GM08714 (cell line): ENCODE measurements around the gene SLIT1.

ENCODE experiments used
- H3K4me3 ChIP-seq: fragments of 200-500 bp; sonication (Bioruptor generic); 2 replicates; pipeline ENCODE4 v1.5.1; 2014; ENCODE audit warnings: mild to moderate bottlenecking, low read length, inconsistent platforms
- ZNF274 ChIP-seq: IDR thresholded peaks from 2 replicates; pipeline ENCODE4 v1.6.1; 2012; ENCODE audit warnings: mild to moderate bottlenecking, low read depth, low read length

Gene SLIT1

DNA sequence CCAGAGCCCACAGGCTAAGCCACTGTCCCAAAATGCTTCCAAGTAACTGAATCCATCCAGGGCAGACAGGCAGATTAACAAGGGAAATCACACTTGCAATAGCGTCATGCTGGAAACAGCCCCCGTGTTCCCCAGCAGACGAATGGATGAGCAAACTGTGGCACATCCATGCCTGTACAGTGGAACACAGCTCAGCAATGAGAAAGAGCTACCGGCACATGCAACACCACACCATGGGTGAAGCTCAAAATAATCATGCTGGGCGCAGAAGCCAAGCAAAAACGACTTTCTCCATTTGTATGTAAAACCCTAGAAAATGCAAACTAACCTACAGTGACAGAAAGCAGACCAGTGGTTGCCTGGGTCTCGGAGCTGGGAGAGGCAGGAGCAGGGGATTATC lies 153.1 kb downstream of the SLIT1 start:
- no peak for TF ChIP-seq ZNF274
- no peak overlapping the region for H3K4me3 ChIP-seq

DNA sequence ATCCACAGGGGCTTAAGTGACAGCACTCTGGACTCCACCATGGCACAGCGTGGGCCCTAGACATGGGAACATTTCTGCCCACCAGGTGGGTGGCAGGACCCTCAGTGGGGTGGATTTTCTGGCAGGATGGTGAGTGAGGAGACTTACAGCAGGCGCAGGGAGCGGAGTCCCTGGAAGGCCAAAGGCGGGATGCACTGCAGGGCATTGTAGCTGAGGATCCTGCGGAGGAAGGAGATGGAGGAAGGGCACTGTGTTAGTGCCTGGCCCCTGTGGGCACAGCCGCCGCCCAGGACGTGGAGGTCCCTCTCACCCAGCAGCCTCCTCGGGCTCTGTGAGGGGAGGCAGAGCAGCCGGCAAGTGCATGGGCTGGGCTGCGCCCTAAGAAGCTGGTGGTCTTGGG lies 154.3 kb downstream of the SLIT1 start:
- H3K4me3 ChIP-seq, result no peak overlapping the region
- TF ChIP-seq ZNF274, result no peak

DNA sequence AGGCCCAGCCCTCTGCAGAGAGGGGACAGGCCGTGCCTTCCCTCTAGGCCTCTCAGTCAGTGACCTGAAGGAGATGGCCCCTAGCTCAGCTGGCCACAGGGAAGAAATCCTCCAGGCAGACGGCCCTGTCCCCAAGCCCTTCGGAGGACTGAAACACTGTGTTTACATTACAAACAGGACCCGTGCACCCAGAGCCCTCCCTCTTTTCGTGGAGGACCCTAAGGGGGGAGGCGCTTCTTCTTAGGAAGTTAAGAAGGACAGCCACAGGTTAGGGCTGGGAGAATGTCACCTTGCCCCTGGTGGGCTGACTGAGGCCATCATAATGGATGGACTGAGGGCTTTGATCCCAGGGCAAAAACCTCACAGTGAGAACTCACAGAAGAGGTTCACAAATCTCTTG lies 154.9 kb downstream of the SLIT1 start:
- no peak overlapping the region for H3K4me3 ChIP-seq
- no peak for TF ChIP-seq ZNF274

DNA sequence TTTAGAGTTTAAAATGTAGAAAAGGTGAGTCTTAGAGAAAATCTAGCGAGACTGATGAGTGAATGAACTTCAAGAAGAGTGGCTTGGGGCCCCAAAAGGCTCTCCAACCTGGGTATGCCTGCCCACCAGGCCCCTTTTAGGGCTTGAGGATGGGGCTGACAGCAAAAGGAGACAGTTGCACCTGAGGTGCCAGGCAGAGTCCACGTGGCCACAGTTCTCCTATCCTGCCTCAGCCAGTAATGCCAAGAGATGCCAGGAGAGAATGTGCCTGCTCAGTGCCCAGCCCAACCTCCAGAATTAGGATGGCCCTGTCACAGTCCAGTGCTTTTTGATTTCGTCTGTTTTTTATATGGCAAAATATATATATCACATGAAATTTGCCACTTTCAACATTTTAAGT lies 156.5 kb downstream of the SLIT1 start:
- H3K4me3 ChIP-seq, result no peak overlapping the region
- no peak for TF ChIP-seq ZNF274

DNA sequence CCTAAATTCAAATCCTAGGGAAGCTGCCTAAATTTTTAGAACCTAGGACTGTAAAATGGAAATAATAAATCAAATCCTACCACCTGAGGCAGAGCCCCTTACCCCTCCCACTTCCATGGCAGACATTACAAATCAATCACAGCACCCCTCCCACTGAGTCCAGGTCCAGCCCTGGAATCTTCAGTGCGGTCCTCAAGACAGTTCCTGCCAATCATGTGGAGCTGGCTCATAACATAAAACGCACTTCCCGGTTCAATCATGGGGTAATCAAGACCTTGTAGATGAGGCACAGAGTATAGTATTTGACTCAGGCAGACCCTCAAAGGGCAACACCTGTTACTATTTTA lies 157.0 kb downstream of the SLIT1 start:
- no peak for TF ChIP-seq ZNF274
- no peak overlapping the region for H3K4me3 ChIP-seq

DNA sequence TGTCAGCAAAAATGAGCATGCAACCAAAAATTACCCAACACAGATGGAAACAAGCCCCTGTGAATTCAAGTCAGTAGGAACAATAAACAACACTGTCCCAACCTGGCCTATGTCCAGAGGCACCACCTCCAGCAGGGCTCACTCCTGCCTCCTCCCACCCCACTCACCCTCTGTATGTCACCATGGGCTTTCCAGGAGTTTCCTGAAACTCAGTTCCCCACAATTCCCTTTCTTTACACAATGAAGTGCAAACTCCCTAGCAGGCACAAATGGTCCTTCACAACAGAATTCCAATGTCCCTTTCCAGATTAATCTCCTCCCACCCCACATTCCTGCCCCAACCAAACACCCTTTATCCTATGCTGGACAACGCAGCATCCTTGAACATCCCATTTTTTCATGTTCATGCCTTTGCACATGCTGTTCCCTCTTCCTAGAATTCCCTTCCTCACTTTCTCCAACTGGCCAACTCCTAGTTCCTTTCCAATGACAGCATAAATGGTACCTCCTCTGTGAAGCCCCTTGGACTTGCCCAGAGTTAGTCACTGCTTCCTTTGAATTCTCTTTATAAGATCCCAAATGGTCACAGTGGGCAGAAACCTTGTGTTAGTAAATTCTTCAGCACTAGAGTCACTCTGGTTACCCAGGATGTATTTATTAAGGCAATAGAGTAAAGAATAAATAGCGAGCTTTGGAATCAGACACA lies 157.5 kb downstream of the SLIT1 start:
- TF ChIP-seq ZNF274, result no peak
- no peak overlapping the region for H3K4me3 ChIP-seq

DNA sequence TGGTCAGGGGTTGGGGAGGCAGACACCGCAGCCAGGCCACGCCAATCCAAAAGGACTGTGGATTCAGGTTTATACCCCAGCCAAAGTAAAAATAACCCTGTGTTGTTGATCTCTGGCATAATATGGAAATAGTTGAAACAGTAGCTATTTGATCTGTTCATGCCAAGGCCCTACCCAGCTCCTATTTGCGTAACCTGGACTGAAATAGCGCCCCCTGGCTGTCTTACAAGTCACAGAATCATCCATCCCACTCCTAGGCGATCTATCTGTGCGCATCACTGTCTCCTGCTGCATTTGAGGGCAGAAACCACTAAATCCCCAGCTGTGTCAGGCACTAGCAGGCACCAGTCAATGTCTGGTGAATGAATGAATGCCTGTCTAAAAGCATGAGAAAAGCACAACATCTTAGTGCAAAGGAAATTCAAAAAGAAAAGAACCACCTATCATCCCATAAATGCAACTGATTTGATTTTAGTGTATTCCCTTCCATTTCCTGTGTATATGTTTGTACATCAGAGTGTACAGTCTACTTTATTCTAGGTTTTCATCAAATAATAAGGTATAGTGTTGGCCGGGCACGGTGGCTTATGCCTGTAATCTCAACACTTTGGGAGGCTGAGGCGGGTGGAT lies 160.0 kb downstream of the SLIT1 start:
- no peak overlapping the region for H3K4me3 ChIP-seq
- TF ChIP-seq ZNF274, result no peak

DNA sequence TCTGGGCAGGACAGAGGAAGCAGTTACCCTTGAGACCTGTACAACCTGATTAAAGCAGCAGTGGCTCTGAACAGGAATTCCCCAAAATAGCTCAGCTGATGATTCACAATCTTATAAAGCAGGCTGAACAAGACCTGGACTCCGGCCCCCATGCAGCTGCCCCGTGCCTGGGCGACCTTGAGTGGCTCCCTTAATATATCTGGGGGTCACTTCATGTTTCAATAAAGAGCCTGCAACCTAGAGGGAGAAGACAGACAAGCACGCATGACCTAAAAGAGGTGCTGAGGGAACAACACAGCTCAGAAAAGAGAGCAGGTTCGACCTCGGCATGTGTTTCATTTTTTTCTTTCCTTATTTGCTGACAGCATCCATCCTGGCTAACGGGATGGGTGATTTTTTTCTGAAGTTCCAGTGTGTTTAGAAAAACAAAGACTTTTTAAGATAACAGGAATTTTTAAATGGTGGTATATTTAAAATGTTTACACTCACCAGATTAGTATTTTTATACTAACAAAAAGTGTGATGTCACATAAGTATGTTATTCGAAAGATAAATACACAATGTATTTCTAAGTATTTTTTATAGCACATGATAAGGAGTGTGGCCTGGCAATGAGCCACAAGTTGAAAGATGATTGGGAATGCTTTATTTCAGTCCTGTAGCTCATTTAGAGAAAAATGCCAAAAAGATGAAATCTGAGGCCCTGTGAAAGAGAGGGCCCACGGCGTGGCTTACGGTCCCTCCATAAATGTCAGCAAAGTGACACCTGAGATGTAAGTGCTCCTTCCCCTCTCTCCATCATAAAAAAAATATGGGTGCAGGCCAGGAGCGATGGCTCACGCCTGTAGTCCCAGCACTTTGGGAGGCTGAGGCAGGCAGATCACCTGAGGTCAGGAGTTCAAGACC lies 161.3 kb downstream of the SLIT1 start:
- TF ChIP-seq ZNF274, result no peak
- no peak overlapping the region for H3K4me3 ChIP-seq

DNA sequence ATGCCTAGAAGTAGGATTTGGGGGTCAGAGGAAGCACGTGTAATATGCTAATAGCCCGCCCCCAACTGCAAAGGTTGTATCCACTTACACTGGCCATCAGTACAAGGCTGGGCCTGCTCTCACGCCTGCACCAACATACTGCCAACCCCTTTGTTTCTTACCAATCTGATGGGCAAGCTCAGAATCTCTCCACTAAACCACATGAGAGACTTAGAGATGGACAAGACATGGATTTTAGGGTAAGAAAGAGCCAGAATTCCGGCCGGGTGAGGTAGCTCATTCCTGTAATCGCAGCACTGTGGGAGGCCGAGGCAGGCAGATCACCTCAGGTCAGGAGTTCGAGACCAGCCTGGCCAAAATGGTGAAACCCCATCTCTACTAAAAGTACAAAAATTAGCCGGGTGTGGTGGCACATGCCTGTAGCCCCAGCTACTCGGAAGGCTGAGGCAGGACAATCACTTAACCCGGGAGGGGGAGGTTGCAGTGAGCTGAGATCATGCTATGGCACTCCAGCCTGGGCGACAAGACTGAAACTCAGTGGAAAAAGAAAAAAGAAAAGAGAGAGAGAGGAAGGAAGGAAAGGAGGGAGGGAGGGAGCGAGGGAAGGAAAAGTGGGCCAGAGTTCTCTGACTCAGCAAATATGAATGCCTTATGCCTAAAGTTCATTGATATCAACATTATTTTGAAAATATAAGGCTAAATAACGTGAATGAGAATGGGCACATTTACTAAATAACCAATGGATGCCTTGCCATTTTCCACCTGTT lies 162.2 kb downstream of the SLIT1 start:
- no peak for TF ChIP-seq ZNF274
- H3K4me3 ChIP-seq, result no peak overlapping the region

DNA sequence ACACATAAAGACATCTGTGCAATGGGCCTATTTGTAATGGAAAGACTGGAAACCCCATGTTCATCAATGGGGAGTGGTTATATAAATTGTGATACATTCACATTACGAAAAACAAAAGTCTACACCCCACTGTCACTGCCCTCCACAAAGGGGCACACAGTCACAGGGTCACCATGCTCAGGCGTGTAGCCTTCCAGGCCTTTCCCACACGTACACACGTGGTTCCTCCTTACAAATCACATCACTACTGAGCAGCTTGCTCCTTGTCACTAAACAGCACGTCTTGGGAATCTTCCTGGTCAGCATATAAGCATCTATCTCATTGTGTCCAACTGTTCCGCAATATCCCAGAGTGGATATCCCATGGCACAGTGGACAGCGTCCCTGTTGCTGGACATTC lies 163.1 kb downstream of the SLIT1 start:
- no peak overlapping the region for H3K4me3 ChIP-seq
- TF ChIP-seq ZNF274, result no peak

DNA sequence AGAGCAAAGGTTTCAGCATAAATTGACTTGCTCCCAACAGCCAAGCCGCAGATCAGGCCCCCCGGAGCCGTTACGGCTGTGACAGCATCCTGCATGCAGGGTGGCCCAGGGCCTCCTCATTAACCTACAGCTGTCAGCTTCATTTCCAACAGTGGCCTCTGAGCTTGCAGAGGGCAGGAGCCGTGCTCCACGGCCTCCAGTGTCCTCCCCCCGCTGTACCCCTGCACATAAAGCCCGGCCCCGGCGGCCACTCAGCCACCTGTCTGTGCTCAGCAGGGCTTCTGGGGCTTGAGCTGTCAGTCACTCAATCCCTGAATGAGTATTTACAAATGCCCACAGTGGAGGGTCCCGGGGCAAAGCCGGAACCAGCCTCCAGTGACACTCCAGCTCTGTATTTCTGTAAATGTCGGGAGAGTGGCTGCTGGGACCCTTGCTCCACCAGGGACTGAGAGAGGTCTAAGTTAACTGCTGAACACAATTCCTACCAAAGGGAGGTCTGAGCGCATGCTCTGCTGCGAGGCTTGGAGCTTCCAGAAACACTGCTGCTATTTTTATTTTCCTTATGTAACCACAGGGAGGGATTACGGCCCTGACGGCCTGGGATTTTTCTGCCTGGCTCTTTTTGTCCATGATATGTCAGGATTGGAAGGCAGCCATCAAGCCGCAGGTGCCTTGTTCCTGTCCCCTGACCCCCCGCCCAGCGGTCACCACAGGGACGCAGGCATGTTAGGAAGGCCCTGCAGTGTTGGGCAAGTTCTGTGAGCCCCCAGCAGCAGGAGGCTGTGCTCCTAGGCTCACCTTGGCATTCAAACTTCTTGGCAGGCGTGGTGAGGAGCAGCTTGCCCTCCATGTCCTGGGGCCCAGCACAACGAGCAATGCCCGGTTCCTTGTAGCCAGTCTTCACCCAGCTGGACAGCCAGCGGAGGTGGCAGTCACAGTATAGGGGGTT lies 165.0 kb downstream of the SLIT1 start:
- no peak for TF ChIP-seq ZNF274
- no peak overlapping the region for H3K4me3 ChIP-seq

DNA sequence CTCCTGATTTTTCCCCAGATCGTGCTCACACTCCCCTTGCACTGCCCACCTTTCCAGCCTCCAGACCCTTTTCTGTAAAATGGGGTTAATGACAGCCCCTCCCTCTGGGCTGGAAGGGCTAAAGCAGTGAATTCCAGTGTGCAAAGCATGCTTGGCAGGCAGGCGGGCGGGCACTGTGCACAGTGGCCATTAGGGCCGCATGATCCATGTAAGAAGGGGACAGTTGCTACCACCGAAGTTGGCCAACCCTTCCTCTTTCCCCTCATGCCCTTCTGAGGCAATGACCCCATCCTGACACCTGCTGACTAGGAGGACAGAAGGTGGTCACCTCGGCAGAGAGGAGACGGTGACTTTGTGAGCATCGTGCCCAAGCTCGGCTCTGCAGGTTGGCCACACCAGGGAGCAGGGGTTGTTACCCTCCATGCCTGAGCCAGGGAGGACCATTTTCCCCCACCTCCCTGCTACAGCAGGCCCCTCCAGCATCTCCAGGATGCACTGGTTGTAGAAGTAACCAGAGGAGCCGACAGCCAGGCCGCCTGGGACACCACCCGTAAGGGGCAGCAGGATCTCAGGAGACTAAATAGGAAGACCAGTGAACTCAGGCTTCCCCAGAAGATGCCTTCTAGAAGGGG lies 166.4 kb downstream of the SLIT1 start:
- H3K4me3 ChIP-seq, result no peak overlapping the region
- TF ChIP-seq ZNF274, result no peak

DNA sequence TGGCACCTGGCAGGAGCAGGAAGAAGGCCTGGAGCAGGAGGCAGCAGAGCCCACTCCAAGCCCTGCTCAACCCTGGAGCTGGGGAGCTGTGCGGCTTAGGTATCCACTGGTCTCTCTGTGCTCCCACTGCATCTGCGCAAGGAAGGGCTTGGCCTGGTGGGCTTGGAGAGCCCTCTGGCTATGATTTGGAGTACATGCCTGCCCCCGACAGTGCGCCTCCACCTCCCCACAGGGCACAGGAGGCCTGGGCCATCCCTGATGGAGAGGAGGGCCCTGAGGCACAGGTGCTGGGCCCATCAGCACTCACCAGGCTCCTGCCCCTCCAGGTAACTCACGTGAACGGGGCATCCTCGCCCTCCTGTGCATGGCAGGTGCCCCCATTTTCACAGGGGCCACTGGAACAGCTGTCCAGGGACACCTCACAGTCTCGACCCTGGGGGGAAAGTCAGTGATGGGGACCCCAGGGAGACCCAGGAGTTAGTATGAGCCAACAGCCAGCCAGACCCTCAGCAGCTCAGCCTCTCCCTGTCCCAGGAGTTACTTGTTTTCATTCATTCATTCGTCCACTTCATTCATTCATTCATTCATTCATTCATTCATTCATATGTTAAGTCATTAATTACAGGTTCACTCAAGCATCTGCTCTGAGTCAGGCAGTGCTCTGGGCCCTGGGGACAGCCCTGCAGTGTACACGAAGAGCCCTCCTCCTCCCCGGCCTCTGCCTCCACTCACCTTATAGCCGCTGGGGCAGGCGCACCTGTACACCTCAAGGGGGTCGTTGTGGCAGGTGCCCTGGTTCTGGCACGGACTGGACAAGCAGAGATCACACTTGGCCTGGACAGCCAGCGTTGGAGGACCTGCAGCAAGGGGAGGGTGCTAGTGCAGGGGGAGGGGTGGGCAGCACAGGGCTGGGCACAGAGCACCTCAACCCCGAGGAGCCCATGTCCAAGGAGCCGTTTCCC lies 167.2 kb downstream of the SLIT1 start:
- no peak for TF ChIP-seq ZNF274
- no peak overlapping the region for H3K4me3 ChIP-seq
